Spleen (tissue), 11 donors: ENCODE data around the gene ZNF771. TPM values are rescaled to one million over a fixed set of nuclear protein-coding genes. Genes with fewer than 3 reads are reported as not detected.
A peak's percentile ranks its signal among the peaks of the same experiment; 100 is the strongest.

ENCODE experiments used
- DNase-seq: peaks from one replicate; pipeline ENCODE4 v3.0.0-alpha.2; 2020
- H3K27ac ChIP-seq, 8 donors: fragments of 200-600 bp; sonication (generic) in 7 of 8; 1 replicate in 4 of 8; 2 replicates in 4 of 8; pipeline versions ENCODE4 v1.5.0 to v1.8.0; 2016 to 2021; ENCODE audit warnings: inconsistent platforms in 4 of 8, mild to moderate bottlenecking in 4 of 8, moderate library complexity in 1 of 8
- H3K27me3 ChIP-seq, 7 donors: fragments of 200-600 bp; sonication (generic) in 6 of 7; replicated peaks in 1 of 7; 1 replicate in 4 of 7; 2 replicates in 3 of 7; pipeline versions ENCODE4 v1.5.0 to v1.8.0; 2016 to 2021; ENCODE audit warnings: inconsistent platforms in 3 of 7, mild to moderate bottlenecking in 1 of 7
- H3K36me3 ChIP-seq, 6 donors: fragments of 200-600 bp; sonication (generic) in 5 of 6; 1 replicate in 4 of 6; 2 replicates in 2 of 6; pipeline versions ENCODE4 v1.5.0 to v1.8.0; 2016 to 2021; ENCODE audit warnings: inconsistent platforms in 2 of 6
- H3K4me1 ChIP-seq, 6 donors: fragments of 200-600 bp; sonication (generic) in 5 of 6; 1 replicate in 3 of 6; 2 replicates in 3 of 6; pipeline versions ENCODE4 v1.5.0 to v1.8.0; 2016 to 2021; ENCODE audit warnings: inconsistent platforms in 3 of 6
- H3K4me3 ChIP-seq, 8 donors: fragments of 200-600 bp; sonication (generic) in 7 of 8; 1 replicate in 4 of 8; 2 replicates in 4 of 8; pipeline versions ENCODE4 v1.5.0 to v1.8.0; 2016 to 2021; ENCODE audit warnings: inconsistent platforms in 4 of 8, mild to moderate bottlenecking in 4 of 8, moderate library complexity in 2 of 8
- H3K9me3 ChIP-seq, 8 donors: fragments of 200-600 bp; sonication (generic) in 7 of 8; 1 replicate in 4 of 8; 2 replicates in 4 of 8; pipeline versions ENCODE4 v1.5.0 to v1.8.0; 2016 to 2021; ENCODE audit warnings: inconsistent platforms in 4 of 8
- POLR2A ChIP-seq, 3 donors: fragments of 450-650 bp; IDR thresholded peaks; one replicate each; pipeline ENCODE4 v1.5.1; 2017; ENCODE audit warnings: antibody characterized with exemption in 3 of 3, mild to moderate bottlenecking in 1 of 3
- POLR2AphosphoS5 ChIP-seq, 3 donors: sonication (generic); formaldehyde crosslinking; IDR thresholded peaks; one replicate each; pipeline ENCODE4 v1.5.1; 2017; ENCODE audit warnings: antibody characterized with exemption in 3 of 3
- WGBS, 5 donors: extraction: QIAGEN DNeasy Blood & Tissue Kit in 3 of 5; methylation state at CpG; one replicate each; pipeline versions ENCODE4 v1.1.5 to v1.1.7; 2013 to 2018; 5-methylcytosine and 5-hydroxymethylcytosine counted together
- intact Hi-C: fragments of 100-400 bp; cut with DNase I; formaldehyde crosslinking; loops from one replicate; pipeline ENCODE4 v1.15.0; 2023; ENCODE audit warnings: low total_unique reads
- polyA plus RNA-seq, 3 donors: library from polyadenylated mRNA; stranded (reverse); fragments of 200-250 nt; gene quantifications; one replicate each; pipeline ENCODE4 v1.2.1, GENCODE V29; 2013
- total RNA-seq, 7 donors: library from RNA; depleted of rRNA in 3 of 7; stranded (reverse); fragments of >200 nt in 3 of 7; fragmentation: NEBNext Ultra II Directional in 4 of 7; extraction: Animal tissue kit (Norgen Biotek cat#: 25700) in 4 of 7; gene quantifications; one replicate each; pipeline versions ENCODE4 v1.1.0 to v1.2.1, GENCODE V29; 2016 to 2021
- TF ChIP-seq, protein P1 (sequence below), 11 experiments: fragments of 200-600 bp in 7 of 11; fragments of 450-650 bp in 4 of 11; sonication (generic) in 4 of 11; IDR thresholded peaks in 8 of 11; conservative IDR thresholded peaks in 3 of 11; 1 replicate in 7 of 11; 2 replicates in 4 of 11; pipeline versions ENCODE4 v1.4.0 to v1.8.0; 2016 to 2021; ENCODE audit warnings: antibody characterized with exemption in 11 of 11, inconsistent platforms in 4 of 11, mild to moderate bottlenecking in 1 of 11
- donor health status: healthy with polysubstance abuse.
- donor health status: DM: no; HTN: no; CAD: no; lungs with moderate emphysema.
- donor health status: DM: no; HTN: no; CAD: no.
- donor health status: Bipolar disorder and iron deficiency.
- donor health status: healthy.
- donor health status: DM: no; HTN: no; CAD: no.
- donor health status: DM: yes; HTN: yes; CAD: no.

ZNF771 gene
- total and polyA plus RNA-seq, 10 donors = 2.2 to 10.2 (median 3.1) TPM

DNA sequence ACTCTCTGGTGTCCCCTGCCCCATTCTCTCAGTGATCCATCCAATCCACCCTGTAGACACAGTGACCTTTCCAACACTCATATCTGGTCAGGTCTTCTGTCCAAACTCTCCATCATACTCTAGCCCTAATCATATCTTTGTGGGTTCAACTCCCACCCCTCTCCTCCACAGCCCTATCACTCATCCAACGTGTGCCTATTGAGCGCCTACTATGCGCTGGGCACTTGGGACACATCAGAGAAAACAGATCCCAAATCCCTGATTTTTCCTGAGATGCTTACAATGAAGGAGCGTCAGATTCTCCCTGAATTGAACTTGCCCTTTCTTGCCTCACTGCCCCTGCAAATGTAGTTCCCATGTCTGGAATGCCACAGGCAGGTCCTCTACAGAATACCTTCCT, 20.6 kb downstream of the ZNF771 start:
- peaks cover 0 to 53% (median 29%) of the 10 kb centered on the region in 6 donors for H3K36me3 ChIP-seq
- H3K4me1 ChIP-seq = peaks cover 5 to 32% (median 24%) of the 10 kb centered on the region in 6 donors
- H3K4me3 ChIP-seq = no peak overlapping the region
- H3K9me3 ChIP-seq = no peaks in the 10 kb centered on the region
- TF ChIP-seq POLR2AphosphoS5 (IDR thresholded peaks at IDR 0.05) (no peak), POLR2A (IDR thresholded peaks at IDR 0.05) (no peak)
- TF ChIP-seq, protein P1, sequence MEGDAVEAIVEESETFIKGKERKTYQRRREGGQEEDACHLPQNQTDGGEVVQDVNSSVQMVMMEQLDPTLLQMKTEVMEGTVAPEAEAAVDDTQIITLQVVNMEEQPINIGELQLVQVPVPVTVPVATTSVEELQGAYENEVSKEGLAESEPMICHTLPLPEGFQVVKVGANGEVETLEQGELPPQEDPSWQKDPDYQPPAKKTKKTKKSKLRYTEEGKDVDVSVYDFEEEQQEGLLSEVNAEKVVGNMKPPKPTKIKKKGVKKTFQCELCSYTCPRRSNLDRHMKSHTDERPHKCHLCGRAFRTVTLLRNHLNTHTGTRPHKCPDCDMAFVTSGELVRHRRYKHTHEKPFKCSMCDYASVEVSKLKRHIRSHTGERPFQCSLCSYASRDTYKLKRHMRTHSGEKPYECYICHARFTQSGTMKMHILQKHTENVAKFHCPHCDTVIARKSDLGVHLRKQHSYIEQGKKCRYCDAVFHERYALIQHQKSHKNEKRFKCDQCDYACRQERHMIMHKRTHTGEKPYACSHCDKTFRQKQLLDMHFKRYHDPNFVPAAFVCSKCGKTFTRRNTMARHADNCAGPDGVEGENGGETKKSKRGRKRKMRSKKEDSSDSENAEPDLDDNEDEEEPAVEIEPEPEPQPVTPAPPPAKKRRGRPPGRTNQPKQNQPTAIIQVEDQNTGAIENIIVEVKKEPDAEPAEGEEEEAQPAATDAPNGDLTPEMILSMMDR (IDR thresholded peaks at IDR 0.05 in 8 of 11, conservative IDR thresholded peaks at IDR 0.05 in 3 of 11) = no peak
- 91 to 96% (median 94%) methylated on average over 4 of the region's 4 CpGs for WGBS, 5 donors
- peak overlapping the region in 1 of 8 donors; percentile 88 for H3K27ac ChIP-seq
- intact Hi-C loops = no loop called here
- no peak for DNase-seq
- H3K27me3 ChIP-seq = no peaks in the 10 kb centered on the region

GRCh38 chr16:30429418-30429677, 21.9 kb downstream of the ZNF771 start:
- Histone ChIP-seq H3K27ac (peak overlapping the region; percentile 22 to 90 (median 83)), H3K36me3 (peaks cover 0 to 41% (median 16%) of the 10 kb centered on the region in 6 donors), H3K4me3 (peak overlapping the region; percentile 54 to 98 (median 82)), H3K9me3 (no peaks in the 10 kb centered on the region), H3K27me3 (no peaks in the 10 kb centered on the region), H3K4me1 (peaks cover 5 to 32% (median 24%) of the 10 kb centered on the region in 6 donors)
- 1 to 3% (median 2%) methylated on average over 11 of the region's 11 CpGs for WGBS, 5 donors
- no peak for DNase-seq
- intact Hi-C loops = no loop called here
- TF ChIP-seq POLR2A (IDR thresholded peaks at IDR 0.05) (no peak), POLR2AphosphoS5 (IDR thresholded peaks at IDR 0.05) (no peak)
- TF ChIP-seq, protein P1 (IDR thresholded peaks at IDR 0.05 in 8 of 11, conservative IDR thresholded peaks at IDR 0.05 in 3 of 11) = no peak

DNA sequence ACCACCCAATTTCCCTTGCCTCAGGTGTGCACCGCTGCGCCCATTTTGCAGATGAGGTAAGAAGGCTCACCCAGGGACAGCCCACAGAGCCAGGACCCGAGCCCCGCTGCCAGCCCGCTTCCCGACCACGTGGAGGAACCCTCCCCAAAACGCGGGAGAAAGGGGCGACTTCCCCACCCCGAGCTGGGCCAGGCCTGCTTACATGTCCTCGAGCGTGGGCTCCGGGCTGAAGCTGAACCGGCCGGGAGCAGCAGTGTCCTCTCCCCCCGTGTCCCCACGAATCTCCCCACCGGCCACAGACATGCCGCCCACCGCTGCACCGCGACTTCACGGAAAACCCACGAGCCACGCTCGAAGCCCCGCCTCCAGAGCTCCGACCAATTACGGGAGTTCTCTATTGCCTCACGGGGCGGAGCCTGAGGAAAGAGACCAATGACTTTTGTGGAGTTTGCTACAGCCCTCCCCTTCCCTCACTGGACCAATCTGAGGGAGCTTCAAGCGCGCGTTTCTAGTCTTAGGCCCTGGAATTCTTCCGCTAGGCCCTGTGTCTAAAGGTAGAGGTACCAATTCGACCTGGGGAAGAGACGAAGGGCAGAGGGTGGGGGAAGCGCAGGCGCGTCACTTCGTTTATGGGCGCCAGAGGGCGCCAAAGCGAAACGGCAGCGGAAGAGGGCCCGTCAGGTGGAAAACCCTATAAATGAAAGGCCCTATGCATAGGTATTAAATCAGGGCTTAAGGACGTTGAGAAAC, 22.4 kb downstream of the ZNF771 start, which contains the start of gene DCTPP1:
TSS of gene DCTPP1 (minus strand) at position 353 of the 750 bp plus-strand sequence. CDS start at position 303, 50 bp downstream.
- TF ChIP-seq POLR2AphosphoS5 (IDR thresholded peaks at IDR 0.05) (peak; percentile 84 to 89 (median 85)), POLR2A (IDR thresholded peaks at IDR 0.05) (peak in 1 of 3 donors; percentile 11)
- TF ChIP-seq, protein P1 (IDR thresholded peaks at IDR 0.05 in 8 of 11, conservative IDR thresholded peaks at IDR 0.05 in 3 of 11) = peak; percentile 80 to 98 (median 93)
- intact Hi-C loops = no loop called here

GRCh38 chr16:30430428-30430970, 23.1 kb downstream of the ZNF771 start:
- peaks cover 0 to 29% (median 7%) of the 10 kb centered on the region in 6 donors for H3K36me3 ChIP-seq
- H3K27me3 ChIP-seq = no peaks in the 10 kb centered on the region
- H3K4me1 ChIP-seq = peaks cover 5 to 32% (median 24%) of the 10 kb centered on the region in 6 donors
- no peak for DNase-seq
- peak overlapping the region in 6 of 8 donors; percentile 68 to 98 (median 84) for H3K4me3 ChIP-seq
- 53 to 65% (median 57%) methylated on average over 12 to 19 of the region's 19 CpGs for WGBS, 5 donors
- H3K27ac ChIP-seq = peak overlapping the region; percentile 59 to 90 (median 83)
- no peaks in the 10 kb centered on the region for H3K9me3 ChIP-seq
- TF ChIP-seq POLR2A (IDR thresholded peaks at IDR 0.05) = no peak
- TF ChIP-seq, protein P1 (IDR thresholded peaks at IDR 0.05 in 8 of 11, conservative IDR thresholded peaks at IDR 0.05 in 3 of 11) = peak in 5 of 11 experiments; percentile 10 to 52 (median 46)
- intact Hi-C loops = no loop called here

More for the DNA sequence above, 22.4 kb downstream of the ZNF771 start, which contains the start of gene DCTPP1:
- Histone ChIP-seq H3K27me3 (no peaks in the 10 kb centered on the region), H3K9me3 (no peaks in the 10 kb centered on the region), H3K4me3 (peak within 1 kb of the TSS; percentile 54 to 98 (median 82)), H3K27ac (peak within 1 kb of the TSS; percentile 59 to 90 (median 83)), H3K4me1 (peaks cover 5 to 32% (median 24%) of the 10 kb centered on the region in 6 donors), H3K36me3 (peaks cover 0 to 35% (median 11%) of the 10 kb centered on the region in 6 donors)
- 0 to 1% (median 1%) methylated on average over 29 to 49 of the region's 49 CpGs for WGBS, 5 donors
- DNase-seq = peak; percentile 96
